Karpas-422 (cell line): ENCODE results near the gene NOTCH4. TPM values are rescaled to one million over a fixed set of nuclear protein-coding genes. Genes with fewer than 3 reads are reported as not detected.

Experiments
- DNase-seq: peaks from one replicate; pipeline ENCODE4 v3.0.0-alpha.2; 2015
- H2AFZ ChIP-seq: fragments of 200-600 bp; sonication (generic); 2 replicates; pipeline ENCODE4 v1.6.1; 2014; ENCODE audit warnings: antibody characterized with exemption, low read length, mixed read lengths
- H3K27ac ChIP-seq: fragments of 200-600 bp; sonication (generic); 2 replicates; pipeline ENCODE4 v1.5.1; 2014; ENCODE audit warnings: mild to moderate bottlenecking, low read length, moderate library complexity
- H3K27me3 ChIP-seq: fragments of 200-600 bp; sonication (generic); 2 replicates; pipeline ENCODE4 v1.6.1; 2014; ENCODE audit warnings: low read length, mixed read lengths
- H3K36me3 ChIP-seq: fragments of 200-600 bp; sonication (generic); 2 replicates; pipeline ENCODE4 v1.6.1; 2014; ENCODE audit warnings: low read length, mixed read lengths; ENCODE audit not compliant: insufficient read depth
- H3K4me1 ChIP-seq: fragments of 200-600 bp; sonication (generic); 2 replicates; pipeline ENCODE4 v1.6.1; 2014; ENCODE audit warnings: mild to moderate bottlenecking, low read length, mixed read lengths
- H3K4me2 ChIP-seq: fragments of 200-600 bp; sonication (generic); 2 replicates; pipeline ENCODE4 v1.6.1; 2014; ENCODE audit warnings: low read length, low read depth, mild to moderate bottlenecking; ENCODE audit not compliant: poor library complexity, severe bottlenecking
- H3K4me3 ChIP-seq: fragments of 200-600 bp; sonication (generic); 2 replicates; pipeline ENCODE4 v1.5.1; 2014; ENCODE audit warnings: mild to moderate bottlenecking, antibody characterized with exemption, low read length, mixed read lengths
- H3K79me2 ChIP-seq: fragments of 200-600 bp; sonication (generic); 2 replicates; pipeline ENCODE4 v1.6.1; 2014; ENCODE audit warnings: mild to moderate bottlenecking, low read length, mixed read lengths
- H3K9ac ChIP-seq: fragments of 200-600 bp; sonication (generic); 2 replicates; pipeline ENCODE4 v1.6.0; 2014; ENCODE audit warnings: low read length
- H3K9me2 ChIP-seq: fragments of 200-600 bp; sonication (generic), shearing (Covaris generic); replicated peaks from 2 replicates; pipeline ENCODE4 v1.6.0; 2014; ENCODE audit warnings: mild to moderate bottlenecking, low read length, moderate library complexity; ENCODE audit not compliant: insufficient read depth
- H3K9me3 ChIP-seq: fragments of 300-700, 200-600 bp; sonication (generic); 2 replicates; pipeline ENCODE4 v1.6.1; 2014; ENCODE audit warnings: low read length, mixed read lengths
- H4K20me1 ChIP-seq: fragments of 200-600 bp; sonication (generic); 2 replicates; pipeline ENCODE4 v1.6.1; 2014; ENCODE audit warnings: mild to moderate bottlenecking, antibody characterized with exemption, low read length, low read depth; ENCODE audit not compliant: insufficient read depth
- total RNA-seq: library from RNA; depleted of rRNA; stranded (reverse); fragments of >200 nt; shearing (Covaris generic); gene quantifications from 2 replicates; pipeline ENCODE4 v1.2.3, GENCODE V29; 2014; ENCODE audit warnings: low replicate concordance

The NOTCH4 gene
- total RNA-seq, 1 experiment from 2014 or later: 1.5 TPM

DNA sequence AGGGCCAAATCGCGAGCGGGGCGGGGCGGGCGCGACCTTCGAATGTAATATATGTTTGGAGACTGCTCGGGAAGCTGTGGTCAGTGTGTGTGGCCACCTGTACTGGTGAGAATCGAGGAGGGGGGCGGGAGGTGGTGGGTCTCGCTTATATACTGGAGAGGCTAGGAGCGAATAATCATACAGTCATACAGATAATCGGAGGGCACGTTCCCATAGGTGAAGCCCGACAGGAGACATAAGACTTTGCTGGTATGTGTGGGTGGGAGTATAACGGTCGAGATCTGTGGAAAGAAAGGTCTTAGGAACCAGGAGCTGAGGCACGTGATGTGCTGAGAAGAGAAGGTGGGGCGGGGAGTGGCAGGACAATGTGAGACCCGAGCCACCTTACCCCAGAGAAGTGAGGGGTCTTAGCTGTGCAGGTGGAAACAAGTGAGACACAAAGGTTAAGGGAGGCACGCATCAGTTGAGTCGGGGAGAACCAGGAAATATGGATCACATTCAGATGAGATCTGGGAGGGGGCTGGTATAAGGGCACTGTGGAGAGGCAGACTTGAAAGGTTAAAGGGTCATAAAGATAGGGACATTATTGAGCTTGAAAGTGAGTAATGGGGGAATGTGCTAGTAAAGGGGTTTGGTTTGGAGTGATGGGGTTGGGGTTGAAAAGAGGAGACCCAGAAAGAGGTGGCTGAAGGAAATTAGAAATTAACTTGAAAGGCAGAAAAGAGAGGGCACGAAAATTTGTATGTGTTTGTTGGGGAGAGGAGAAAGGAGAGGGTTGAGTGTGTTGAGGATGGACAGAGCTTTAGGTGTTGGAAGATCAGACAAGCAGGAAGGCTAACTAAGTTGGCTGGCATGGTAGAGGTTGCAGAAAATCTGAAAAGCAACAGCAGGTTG is 45.1 kb downstream of the NOTCH4 start:
- peaks cover 45% of the 10 kb centered on the region for H3K4me1 ChIP-seq
- H3K4me2 ChIP-seq: peak overlapping the region; percentile 71
- H4K20me1 ChIP-seq: no peaks in the 10 kb centered on the region
- H3K9me2 ChIP-seq: no peaks in the 10 kb centered on the region
- H3K27ac ChIP-seq: peak overlapping the region; percentile 68
- H3K79me2 ChIP-seq: peaks cover 42% of the 10 kb centered on the region
- H3K9ac ChIP-seq: peak overlapping the region; percentile 88
- peak; percentile 65 for DNase-seq
- peaks cover 7% of the 10 kb centered on the region for H3K36me3 ChIP-seq
- no peak overlapping the region for H2AFZ ChIP-seq
- H3K4me3 ChIP-seq: peak overlapping the region; percentile 87
- H3K9me3 ChIP-seq: no peaks in the 10 kb centered on the region
- no peaks in the 10 kb centered on the region for H3K27me3 ChIP-seq

DNA sequence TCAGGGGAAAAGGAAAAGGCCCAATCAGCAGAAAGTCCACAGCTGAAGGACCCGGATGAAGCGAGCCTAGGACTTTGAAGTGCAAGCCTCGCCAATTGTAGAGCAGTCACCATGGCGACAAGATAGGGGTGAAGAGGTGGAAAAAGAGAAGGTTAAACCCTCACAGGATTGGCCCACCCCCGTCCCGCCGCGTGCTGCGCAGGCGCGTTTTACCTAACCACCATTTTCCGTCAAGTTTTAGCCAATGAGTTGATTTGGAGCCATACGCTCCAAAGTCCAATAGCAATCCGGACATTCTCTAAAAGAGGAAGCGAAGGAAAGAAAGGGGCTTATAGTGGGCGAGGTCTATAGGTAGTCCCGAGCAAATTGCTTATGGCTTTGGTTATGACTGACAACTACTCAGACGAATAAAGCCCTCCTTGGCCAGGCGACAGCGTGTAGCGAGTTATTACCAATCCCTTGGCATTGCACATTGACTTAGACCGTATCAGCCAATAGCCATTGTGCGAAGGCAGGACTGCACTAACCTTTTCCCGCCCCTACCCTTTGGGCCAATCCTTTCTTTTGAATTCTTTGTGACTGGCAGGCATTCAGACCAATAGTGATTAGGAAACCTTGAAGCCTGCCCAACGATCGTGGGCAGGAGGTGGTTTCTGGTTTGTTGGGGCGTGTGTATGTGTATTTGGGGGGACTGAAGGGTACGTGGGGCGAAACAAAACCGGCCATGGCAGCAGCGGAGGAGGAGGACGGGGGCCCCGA is 45.9 kb downstream of the NOTCH4 start, which contains the start of gene RNF5:
Gene RNF5, plus strand, starts transcription at position 618 of the 759 bp plus-strand sequence. Its CDS starts 107 bp downstream, at position 725.
- H3K4me1 ChIP-seq: peaks cover 51% of the 10 kb centered on the region
- peak within 1 kb of the TSS; percentile 94 for H3K4me3 ChIP-seq
- no peaks in the 10 kb centered on the region for H4K20me1 ChIP-seq
- H3K9me2 ChIP-seq: no peaks in the 10 kb centered on the region
- H3K79me2 ChIP-seq: peaks cover 51% of the 10 kb centered on the region
- no peak within 1 kb of the TSS for H2AFZ ChIP-seq
- peak; percentile 100 for DNase-seq
- peaks cover 4% of the 10 kb centered on the region for H3K36me3 ChIP-seq
- H3K4me2 ChIP-seq: peak within 1 kb of the TSS; percentile 79
- H3K27ac ChIP-seq: peak within 1 kb of the TSS; percentile 68
- peak within 1 kb of the TSS; percentile 88 for H3K9ac ChIP-seq
- H3K27me3 ChIP-seq: no peaks in the 10 kb centered on the region
- H3K9me3 ChIP-seq: no peaks in the 10 kb centered on the region

DNA sequence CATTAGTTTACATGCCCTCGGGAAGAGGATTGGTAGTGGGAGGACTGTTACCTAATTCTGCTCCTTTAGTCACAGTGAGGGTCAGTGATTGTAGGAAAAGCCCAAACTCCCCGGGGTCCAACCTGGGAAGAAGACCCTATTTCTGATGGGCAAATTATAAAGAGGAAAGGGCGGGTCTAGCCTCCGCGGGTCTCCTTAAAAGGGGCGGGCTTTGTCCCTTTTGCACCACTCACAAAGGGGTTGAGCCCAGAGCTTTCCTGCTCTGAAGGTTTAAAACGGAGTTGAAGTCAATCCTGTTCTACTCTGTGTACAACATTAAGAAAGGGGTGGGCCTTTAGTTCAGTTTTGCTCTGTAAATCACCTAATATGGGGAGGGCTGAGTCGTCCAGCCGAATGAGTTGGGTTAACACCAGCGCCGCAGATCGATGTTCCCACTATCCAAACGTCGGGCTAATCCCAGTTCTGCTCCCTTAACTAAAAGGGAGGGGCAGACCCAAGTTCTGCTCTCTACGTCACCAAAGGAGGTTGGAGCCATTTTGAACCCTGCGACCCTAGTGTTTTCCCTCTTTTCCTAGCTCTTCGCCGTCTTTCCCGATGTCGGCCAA is 46.6 kb downstream of the NOTCH4 start:
- DNase-seq: peak; percentile 55
- H3K9me3 ChIP-seq: no peaks in the 10 kb centered on the region
- H2AFZ ChIP-seq: no peak overlapping the region
- H3K27ac ChIP-seq: peak overlapping the region; percentile 66
- peaks cover 57% of the 10 kb centered on the region for H3K79me2 ChIP-seq
- H3K4me1 ChIP-seq: peaks cover 51% of the 10 kb centered on the region
- peak overlapping the region; percentile 94 for H3K4me3 ChIP-seq
- no peaks in the 10 kb centered on the region; the same call in 1 of the 2 replicates for H3K36me3 ChIP-seq
- peak overlapping the region; percentile 71 for H3K9ac ChIP-seq
- peak overlapping the region; percentile 79 for H3K4me2 ChIP-seq
- no peaks in the 10 kb centered on the region for H4K20me1 ChIP-seq
- H3K27me3 ChIP-seq: no peaks in the 10 kb centered on the region
- no peaks in the 10 kb centered on the region for H3K9me2 ChIP-seq

DNA sequence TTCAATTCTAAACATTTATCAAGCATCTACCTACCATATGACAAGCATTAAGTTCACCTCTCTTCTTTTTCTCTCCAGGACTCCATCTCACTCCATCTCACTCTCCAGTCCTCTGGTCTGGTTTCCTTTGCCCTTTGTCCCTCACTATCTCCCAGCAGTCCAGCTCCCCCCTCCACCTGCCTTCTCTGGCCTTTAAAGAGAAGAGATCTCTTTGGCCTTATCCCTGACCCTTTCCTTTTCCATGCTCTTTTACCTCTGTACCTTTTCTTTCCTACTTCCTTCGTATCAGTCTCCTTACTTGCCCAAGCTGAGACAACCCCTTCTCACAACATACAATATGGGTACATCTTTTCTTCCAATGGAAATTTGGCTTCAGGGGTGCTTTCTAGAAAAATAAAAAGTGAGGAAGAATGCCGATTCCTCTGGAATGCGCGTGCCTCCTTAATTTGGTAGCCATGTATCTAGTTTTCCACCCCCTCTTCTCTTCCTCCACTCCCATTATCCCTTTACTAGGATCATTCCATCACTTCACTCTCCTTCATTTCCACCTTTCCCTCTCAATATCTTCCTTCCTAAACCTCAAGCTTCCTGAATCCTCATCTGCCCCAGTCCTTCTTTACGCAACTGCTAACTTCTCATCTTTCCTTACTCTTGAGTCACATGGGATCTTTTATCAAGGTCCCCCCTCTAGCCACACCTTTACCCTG is 47.2 kb downstream of the NOTCH4 start:
- no peak for DNase-seq
- Histone ChIP-seq H2AFZ (no peak overlapping the region), H3K4me3 (peak overlapping the region; percentile 94), H3K9me2 (no peaks in the 10 kb centered on the region), H3K79me2 (peaks cover 60% of the 10 kb centered on the region), H3K4me1 (peaks cover 51% of the 10 kb centered on the region), H3K4me2 (peak overlapping the region; percentile 79), H3K27ac (peak overlapping the region; percentile 66), H3K27me3 (no peaks in the 10 kb centered on the region), H3K36me3 (no peaks in the 10 kb centered on the region; the same call in 1 of the 2 replicates), H3K9ac (peak overlapping the region; percentile 71), H4K20me1 (no peaks in the 10 kb centered on the region), H3K9me3 (no peaks in the 10 kb centered on the region)

DNA sequence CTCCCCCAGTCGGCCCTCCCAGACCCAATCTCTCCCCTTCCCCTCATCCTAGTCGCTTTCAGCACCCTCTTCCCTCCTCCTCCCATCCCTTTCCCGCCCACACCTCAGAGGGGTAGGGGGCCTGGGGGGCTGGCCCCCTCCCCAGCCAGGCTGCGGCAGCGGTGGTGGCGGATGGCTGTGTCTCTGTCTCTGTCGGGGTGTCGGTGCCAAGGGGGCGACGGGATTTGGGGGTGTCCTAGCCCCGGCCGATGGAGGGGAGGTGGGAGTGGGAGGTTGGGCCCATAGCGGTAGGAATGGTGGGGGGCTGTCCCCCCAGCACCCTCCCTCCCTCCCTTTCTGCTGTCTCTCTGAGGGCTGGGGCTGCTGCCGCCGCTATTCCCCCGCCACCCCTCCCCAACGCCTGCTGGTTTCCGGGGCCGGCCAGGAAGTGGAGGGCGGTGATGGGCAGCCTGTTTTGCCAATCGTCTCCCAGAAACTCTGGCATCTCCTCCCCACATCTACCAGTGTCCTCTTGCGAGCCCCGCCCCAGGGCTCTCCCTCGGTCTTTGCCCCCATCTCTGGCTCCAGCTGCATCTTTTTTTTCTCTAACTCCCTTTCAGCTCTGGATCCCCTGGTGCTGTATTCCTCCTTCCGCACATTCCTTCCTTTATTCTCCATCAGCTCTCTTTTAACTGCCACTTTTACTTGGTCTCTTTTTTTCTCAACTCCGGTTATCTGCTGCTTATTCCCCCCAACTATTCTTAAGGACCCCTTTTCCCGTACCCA is 48.0 kb downstream of the NOTCH4 start, which contains the start of gene AGPAT1:
Gene AGPAT1, minus strand, starts transcription at position 374 of the 765 bp plus-strand sequence. CDS start 4,588 bp downstream, outside the sequence.
- no peaks in the 10 kb centered on the region for H3K9me3 ChIP-seq
- H3K27me3 ChIP-seq: no peaks in the 10 kb centered on the region
- peak within 1 kb of the TSS; percentile 66 for H3K27ac ChIP-seq
- H3K79me2 ChIP-seq: peaks cover 61% of the 10 kb centered on the region
- H3K9me2 ChIP-seq: no peaks in the 10 kb centered on the region
- peak within 1 kb of the TSS; percentile 94 for H3K4me3 ChIP-seq
- H4K20me1 ChIP-seq: no peaks in the 10 kb centered on the region
- H3K4me2 ChIP-seq: peak within 1 kb of the TSS; percentile 79
- H3K36me3 ChIP-seq: no peaks in the 10 kb centered on the region; the same call in 1 of the 2 replicates
- H3K4me1 ChIP-seq: peaks cover 51% of the 10 kb centered on the region
- peak within 1 kb of the TSS; percentile 98 for H3K9ac ChIP-seq
- no peak within 1 kb of the TSS for H2AFZ ChIP-seq
- DNase-seq: peak; percentile 98

DNA sequence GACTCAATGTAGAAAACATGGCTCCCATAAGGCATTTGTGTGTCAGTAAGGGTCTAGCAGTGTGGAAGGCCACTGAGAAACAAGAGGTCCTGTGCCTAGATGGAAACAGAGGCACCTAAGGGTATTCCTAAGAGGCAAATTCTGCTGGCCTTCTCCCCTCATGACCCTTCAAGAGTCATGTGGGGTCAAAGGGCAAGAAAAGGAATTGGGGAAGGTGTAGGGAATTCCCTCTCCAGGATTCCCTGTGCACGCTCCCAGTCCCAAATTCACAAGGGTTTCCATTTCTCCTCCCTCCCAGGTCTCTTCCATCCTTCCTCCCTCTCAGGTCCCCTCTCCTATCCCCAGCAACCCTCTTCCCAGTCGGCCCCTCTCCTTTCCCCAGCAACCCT is 48.6 kb downstream of the NOTCH4 start:
- Histone ChIP-seq H3K79me2 (peaks cover 61% of the 10 kb centered on the region), H3K4me1 (peaks cover 48% of the 10 kb centered on the region), H3K36me3 (no peaks in the 10 kb centered on the region), H3K9me3 (no peaks in the 10 kb centered on the region), H3K27ac (peak overlapping the region; percentile 34; the same call in 1 of the 2 replicates), H3K9me2 (no peaks in the 10 kb centered on the region), H2AFZ (no peak overlapping the region), H3K4me2 (peak overlapping the region; percentile 79), H3K27me3 (no peaks in the 10 kb centered on the region), H3K4me3 (peak overlapping the region; percentile 94), H3K9ac (peak overlapping the region; percentile 98), H4K20me1 (no peaks in the 10 kb centered on the region)
- DNase-seq: peak; percentile 56

DNA sequence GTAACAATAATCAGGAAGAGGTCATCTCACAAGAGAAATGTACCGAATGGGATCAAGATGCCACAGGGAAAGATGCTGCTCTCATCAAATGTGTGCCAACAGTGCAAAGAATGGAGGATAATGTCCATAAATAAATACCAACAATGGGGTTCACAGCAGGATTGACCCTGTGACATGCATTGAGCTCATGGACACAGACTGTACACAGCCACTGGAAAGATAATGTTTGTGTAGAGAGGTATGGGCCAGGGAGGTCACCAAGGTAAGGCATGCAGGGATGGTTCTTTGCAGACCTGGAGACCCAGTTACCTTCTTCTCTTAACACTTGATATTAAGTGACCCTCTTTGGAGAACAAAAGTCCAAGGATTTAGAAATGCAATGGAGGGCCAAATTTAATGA is 49.5 kb downstream of the NOTCH4 start:
- H3K4me3 ChIP-seq: peak overlapping the region; percentile 94
- H3K27ac ChIP-seq: no peak overlapping the region
- no peak for DNase-seq
- peak overlapping the region; percentile 98 for H3K9ac ChIP-seq
- peak overlapping the region; percentile 79 for H3K4me2 ChIP-seq
- H3K36me3 ChIP-seq: no peaks in the 10 kb centered on the region
- no peaks in the 10 kb centered on the region for H3K27me3 ChIP-seq
- peaks cover 52% of the 10 kb centered on the region for H3K79me2 ChIP-seq
- H3K4me1 ChIP-seq: peaks cover 39% of the 10 kb centered on the region
- no peaks in the 10 kb centered on the region for H3K9me2 ChIP-seq
- no peaks in the 10 kb centered on the region for H4K20me1 ChIP-seq
- H3K9me3 ChIP-seq: no peaks in the 10 kb centered on the region
- no peak overlapping the region for H2AFZ ChIP-seq
